GM21367 (cell line): ENCODE measurements around the gene BPGM.
"Not testable (repeated sequence)": the region's sequence is repeated elsewhere in the genome, so short reads cannot be mapped to it uniquely, and the experiment has no call there.

Source experiments
- ATAC-seq: cut with Tn5 transposase; IDR thresholded peaks from one replicate; pipeline ENCODE4 v1.9.1; 2021; ENCODE audit not compliant: unreplicated experiment

The BPGM gene

DNA sequence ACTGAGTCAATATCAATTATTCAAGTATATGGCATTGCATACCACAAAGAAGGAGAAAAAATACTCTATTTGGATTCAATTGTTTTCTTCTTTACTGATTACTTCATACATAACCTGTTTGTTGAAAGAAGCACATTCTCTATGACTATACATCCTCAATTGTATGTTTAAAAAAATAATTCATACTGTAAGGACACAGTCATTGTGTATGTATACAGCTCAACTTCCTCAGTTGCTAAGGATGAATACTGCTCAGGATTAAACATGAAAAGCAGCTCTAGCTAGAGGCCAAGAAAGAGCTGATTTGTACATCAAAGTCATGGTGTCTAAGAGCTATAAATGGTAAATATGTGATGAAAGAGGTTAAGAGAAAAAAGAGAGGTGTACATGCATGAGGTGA, 15.8 kb upstream of the BPGM start:
- ATAC-seq: no peak

DNA sequence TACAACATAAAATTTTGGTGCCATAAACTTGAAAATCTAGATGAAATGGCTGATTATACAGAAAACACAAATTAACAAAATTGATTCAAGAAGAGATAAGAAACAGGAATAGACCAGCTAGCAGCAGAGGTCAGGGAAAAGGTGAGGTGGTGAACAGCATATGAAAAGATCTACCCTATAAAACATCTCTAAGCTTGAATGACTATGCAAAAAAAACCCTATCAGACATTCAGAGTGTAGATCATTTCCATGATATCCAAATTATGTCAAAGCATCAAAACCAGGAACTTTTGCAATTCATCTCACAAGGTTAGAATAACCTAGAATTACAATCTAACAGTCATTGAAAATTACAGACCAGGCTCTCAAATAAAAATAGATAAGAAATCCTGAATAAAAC, 14.6 kb upstream of the BPGM start:
- no peak for ATAC-seq

DNA sequence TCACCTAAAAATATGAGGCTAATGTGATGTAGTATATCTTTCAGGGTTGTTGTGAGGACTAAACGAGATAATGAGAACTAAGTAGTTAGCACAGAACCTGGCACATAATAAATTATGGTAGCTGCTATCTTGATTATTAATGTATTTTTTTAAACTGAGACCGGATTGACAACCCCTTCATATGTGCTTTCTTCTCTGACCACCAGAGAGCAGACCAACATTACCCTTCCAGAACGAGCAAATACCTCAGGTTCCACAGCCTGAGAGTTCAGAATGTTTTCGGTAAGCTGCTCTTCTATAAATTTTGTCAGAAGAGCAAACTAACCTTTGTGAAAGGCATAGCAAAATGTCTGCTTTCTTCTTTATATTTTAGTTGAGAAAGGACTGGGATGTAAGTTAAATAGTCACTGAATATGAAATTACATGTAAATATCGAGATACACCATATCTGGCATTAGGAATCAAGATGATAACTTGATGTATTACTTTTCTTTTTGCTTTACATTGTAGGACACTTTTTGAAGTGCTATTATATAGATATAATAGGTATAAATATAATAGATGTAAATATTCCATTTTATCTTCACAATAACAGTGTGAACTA, 13.6 kb upstream of the BPGM start:
- ATAC-seq: no peak

DNA sequence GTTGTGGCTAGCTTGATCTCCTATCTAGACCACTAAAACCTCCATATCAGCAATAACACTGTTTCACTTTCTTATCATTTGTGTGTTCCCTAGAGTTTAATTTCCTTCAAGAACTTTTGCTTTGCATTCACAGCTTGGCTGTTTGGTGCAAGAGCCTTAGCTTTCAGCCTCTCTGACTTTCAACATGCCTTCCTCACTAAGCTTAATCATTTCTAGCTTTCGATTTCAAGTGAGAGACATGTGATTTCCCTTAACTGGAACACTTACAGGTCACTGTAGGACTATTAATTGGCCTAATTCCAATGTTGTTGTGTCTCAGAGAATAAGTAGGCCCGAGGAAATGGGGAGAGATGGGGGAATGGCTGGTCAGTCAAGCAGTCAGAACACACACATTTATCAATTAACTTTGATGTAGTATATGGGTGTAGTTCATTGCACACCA, 10.6 kb upstream of the BPGM start:
- ATAC-seq: peak; percentile 77

DNA sequence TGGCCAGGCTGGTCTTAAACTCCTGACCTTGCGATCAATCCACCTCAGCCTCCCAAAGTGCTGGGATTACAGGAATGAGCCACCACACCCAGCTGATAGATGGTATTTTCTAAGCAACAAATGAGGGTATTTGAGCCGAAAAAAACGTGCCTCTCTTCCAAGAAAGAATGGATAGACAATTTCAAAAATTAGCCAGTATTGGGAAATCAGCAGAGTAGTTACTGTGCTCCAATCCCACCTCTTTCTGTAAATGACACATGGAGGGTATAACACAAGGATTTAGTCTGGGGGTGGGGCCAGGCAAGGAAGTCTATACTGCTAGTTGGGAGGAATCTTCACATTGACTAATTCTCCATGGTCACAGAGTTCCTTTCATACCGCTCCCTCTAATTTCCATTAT, 9.2 kb upstream of the BPGM start:
- ATAC-seq: no peak

DNA sequence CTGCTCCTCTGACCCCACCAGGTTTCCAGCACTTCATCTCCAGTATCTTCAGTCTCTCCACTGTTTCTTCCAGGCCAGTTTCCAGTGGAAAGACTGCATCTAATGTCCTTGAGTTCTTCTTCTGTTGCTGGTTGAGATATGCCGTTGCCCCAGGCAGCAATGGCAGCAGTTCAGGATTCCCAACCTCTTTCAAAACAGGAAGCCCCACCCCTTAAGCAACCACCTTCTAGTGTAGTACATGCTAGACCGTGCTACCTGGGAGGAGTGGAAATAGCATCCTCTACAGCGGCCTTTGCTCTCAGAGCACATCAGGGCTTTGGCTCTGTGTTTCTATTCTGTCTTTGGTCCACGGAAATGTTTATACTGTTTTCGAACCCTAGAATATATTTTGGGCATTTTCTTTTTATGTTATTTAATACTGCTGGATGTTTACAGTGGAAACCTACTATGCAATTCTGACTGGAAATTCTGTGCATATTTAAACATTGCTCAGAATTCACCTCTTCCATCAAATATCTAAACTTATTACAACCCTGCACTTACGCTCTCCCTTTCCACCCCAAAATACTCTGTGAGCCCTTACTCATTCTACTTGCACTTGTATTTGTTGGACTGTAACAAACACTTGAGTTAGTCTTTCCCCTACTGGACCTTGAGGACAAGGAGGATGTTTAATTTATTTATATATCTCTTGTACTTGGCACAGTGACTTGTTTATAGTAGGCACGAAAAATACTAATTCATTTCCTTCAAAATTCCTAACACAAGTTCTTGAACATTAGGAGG, 8.5 kb upstream of the BPGM start:
- no peak for ATAC-seq

DNA sequence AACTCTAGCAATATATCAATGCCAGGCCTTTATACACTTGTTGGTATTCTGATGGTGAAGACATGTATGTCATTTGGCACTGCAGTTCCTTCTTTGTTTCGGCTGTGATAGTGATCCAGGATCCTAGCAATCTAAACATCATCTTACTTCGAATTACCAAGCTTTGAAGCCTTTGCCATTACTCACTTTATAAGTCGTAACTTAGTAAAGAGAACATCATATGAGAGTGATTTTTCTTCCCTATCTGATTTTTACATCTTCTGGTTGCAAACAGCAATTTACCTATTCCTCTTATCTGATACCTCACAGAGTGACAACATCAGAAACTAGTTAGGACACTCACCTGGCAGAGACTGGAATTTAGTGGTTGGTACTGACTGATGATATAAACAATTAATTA, 7.6 kb upstream of the BPGM start:
- ATAC-seq: no peak

DNA sequence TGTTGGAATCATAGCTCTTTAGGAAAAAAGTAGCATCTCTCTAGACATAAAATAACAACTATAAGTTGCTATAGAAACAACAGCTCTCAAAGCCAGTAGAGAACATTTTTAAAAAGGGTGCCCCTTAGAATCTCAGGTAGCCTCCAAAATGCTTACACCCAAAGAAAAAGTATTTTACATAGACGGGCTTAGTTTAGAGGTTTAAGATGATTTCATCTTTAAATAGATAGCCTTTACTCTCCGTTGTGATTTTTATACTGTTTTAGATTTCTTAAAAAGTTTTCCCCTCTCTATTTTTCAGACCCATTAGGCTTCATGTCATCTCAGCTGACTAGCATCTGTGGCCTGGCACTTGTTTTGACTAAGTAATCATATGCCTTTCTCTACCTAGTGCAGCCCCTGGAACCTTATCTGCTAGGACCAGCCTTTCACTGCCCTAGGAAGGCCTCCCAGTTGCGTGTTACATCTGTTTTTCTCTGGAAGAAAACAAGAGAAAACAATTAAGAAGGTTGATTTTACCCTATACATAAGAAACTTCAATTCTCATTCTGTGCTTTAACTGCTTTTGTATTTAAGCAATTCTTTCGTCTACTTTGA, 6.9 kb upstream of the BPGM start:
- no peak for ATAC-seq

DNA sequence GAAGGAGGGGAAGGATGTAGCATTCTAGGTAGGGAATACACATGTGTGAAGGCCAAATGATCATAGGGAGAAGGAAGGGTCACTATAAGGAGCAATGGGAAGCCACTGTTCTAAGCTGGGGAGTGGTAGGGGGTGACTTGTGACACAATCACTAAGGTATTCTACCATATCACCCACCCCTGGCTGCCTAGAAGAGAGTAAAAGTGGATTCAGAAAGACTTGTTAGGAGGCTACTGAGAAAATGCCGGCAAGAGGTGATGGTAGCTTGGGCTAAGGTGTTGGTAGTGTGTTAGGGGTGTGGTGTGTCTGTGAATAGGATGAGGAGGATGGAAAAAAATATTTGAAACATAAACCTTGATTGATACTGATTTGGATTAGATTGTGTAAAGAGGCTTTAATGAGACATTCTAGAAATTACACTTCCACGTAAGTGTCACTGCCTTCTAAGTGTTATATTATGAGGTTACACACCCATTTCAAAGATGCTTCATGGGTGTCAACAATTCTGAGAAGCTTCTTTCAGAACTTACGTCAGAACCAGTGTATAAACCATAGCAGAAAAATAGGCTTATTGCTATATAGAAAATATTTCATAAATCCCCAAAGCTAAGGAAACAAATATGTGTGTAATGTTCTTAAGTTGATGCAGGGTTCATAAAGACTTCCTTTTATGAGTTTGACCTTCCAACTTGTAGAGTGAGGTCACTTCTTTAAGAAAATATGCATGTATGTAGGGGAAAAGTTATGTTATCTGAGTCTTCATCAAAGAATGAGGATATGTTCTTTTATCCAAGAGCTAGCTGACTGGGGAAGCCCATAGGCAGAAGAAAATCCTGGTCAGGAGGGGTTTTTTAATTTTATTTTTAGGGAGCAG, 5.6 kb upstream of the BPGM start:
- no peak for ATAC-seq

DNA sequence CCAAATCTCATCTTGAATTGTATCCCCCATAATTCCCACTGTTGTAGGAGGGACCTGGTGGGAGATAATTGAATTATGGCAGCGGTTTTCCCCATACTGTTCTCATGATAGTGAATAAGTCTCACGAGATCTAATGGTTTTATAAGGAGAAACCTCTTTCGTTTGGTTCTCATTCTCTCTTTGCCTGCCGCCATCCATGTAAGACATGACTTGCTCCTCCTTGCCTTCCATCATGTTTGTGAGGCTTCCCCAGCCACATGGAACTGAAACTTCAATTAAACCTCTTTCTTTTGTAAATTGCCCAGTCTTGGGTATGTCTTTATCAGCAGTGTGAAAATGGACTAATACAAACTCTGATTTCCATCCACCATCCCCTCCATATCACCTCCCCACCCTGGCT, 4.7 kb upstream of the BPGM start:
- ATAC-seq: not testable (repeated sequence)

DNA sequence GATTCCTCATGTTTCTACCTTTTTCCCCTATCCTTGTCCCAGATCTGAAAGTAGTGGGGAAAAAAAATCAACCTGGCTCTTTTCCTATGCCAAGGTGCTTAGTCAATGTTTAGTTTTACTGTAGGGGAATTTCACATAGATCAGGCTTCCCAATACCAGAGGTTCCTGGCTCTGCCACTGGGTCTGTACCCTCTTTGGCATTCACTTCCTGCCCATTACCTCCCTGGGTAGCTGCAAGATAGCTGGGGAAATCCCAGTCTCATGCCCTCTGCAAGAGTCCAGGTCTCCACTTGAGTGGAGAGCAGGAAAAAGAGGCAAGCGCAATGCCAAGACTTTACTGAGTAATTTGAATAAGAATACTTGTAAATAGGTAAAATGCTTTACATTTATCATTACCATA, 3.5 kb upstream of the BPGM start:
- ATAC-seq: no peak

DNA sequence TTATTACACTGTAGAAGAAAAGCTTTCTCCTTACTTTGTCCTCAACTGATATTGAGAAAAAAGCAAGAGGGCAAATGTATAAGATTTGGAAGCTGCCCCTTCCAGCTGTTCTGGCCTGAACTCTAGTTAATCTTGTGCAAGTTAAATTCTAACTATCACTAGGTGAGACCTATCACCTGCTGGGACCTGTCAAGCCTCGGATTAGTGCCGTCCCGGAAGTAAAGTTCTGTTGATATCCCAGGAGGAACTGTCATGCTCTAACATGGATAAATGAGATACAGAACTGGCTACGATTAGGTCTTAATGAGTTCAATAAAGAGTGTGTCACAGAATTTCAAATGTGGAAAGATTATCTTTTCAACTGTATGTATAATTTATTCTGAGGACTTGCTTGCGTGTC, 1.2 kb upstream of the BPGM start:
- ATAC-seq: no peak

DNA sequence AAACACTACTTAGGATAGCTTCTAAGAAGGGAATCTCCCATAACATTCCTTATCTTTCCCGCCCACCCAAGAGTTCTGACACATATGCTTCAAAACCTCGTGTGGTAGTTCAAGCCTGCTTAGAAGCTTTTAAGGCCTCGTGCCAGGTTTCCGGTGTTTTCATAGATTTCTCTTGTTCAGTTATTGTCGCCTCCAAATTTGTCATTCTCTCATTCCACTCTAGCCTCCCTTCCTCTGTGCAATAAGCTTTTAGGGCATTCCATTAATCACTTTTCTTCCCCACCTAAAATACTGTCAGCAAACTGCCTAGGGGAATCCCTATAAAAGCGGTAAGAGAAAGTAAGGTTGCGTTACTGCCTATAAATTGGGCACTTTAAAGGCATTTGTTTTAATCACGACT, 718 bp upstream of the BPGM start:
- ATAC-seq: no peak

DNA sequence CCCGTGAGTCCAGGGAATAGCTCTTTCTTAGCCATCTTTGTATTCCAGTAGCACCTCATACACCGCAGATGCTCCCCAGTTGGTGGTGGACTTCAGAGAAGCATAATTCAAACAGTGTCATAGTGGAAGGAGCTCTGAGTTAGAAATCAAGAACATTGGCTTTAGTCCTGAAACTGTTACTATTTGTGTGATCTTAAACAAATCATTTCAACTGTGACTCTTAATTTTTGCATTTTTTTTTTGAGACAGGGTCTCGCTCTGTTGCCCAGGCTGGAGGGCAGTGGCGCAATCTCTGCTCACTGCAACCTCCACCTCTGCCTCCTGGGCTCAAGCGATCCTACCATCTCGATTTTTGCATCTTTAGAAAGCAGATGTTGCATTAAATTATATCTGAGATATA, 1.8 kb downstream of the BPGM start:
- ATAC-seq: no peak

DNA sequence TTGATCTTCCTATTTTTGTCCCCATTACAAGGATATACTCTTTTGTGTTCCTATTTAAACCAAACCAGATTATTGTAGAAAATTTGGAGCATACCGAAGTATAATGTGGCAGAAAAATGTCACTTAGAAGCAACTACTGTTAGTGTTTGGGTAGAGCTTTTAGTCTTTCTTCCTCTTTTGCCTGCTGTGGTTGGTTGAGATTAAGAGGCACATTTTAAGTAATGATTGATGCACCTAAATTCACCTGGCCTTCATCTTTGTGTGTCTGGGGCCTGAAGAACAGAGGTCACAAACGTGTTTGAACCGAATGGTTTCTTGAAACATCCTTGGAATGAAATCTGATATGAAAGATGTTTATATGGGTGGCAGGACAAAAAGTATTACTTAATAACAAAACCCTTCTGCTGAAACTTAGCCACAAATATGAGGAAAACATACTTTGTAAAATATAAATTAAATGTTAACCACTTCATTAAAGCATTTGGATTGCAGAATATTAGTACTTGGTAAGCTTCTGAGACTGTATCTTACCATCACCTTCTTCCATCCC, 2.6 kb downstream of the BPGM start:
- ATAC-seq: no peak

DNA sequence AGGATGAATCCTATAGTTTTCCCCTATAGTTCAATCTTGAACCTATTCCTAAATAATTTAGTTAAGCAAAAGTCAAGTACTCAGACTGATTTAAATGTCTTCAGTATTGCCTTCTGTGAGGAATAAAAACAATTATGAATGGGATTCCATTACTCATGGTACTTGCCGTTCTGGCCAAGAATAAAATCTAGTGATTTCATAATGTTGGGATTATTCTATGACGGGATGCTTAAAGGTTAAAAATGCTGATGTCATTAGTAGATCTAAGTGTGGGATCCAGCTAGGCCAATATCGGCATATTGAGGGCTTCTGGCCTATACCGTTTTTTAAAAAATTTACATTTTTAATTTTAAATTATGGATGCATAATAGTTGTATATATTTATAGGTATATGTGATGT, 5.3 kb downstream of the BPGM start:
- ATAC-seq: no peak

DNA sequence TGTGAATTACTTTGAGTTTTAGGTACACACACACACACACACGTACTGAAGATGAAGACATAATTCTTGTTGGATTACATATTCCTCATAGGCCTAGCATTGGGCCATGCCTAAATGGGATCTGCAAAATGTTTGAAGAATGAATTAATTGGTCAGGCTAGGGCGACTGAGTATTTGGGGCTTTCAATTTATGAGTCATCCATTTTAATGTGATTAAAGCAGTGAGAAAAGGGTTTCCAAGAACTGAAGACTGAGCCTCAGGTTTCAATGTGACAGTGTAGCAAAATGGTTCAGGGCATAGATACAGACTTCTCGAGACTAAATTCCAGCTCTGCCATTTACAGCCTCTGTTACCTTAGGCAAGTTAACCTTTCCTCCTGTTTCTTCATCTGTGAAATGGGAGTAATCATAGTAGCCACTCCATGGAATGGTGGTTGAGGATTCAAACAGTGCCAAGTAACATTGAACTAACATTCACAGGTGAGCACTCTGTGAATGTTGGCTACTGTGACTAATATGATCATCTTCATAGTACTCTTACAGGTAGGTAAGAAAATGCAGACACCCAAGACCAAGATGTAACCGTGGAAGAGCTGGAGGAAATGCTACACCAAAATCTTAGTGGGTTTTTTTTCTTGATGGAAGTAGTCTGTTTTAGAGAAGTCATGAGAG, 7.6 kb downstream of the BPGM start:
- ATAC-seq: no peak

DNA sequence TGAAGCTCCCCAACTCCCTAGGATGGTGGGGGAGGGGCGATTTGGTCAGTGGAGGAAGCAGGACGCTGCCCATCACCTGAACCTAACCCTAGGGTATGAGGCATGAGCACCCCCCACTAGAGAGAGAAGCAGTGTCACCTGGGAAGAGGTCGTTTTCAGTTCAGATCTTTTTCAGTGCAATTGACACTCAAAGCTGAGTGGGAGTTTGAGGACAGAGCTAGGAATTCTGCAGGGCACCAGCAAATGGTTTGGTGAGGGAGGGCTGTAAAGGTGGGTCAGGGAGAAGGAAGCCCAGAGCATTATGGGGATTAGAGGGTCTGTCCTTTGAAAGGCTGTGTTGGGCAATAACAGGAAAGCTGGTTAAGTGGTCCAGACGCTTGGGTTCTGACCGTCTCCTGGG, 10.9 kb downstream of the BPGM start:
- no peak for ATAC-seq

DNA sequence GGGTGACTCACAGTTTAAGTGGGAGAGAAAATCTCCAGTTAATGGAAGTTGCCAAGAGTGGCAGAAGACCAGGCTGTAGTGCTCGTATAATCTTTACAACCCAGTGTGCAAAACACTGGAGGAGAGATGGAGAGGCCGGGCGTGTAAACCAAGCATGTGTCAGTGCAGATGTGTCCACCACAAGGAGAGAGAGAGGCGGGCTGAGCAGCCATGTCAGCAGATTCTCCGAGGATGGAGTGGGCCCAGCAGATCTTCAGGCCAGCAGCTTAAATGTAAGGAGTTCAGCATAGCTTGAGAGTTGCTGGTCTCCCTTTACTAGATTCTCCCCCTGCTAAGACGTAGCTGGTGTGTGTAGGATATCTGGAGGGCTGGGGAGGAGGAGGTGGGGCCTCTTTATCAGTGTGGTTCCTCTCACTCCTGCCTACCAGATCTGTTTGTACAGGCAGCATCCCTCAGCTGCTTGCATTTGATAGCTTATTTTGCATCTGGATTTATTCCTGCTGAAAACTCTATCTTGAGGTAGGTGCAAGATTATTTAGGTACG, 13.7 kb downstream of the BPGM start:
- ATAC-seq: no peak

DNA sequence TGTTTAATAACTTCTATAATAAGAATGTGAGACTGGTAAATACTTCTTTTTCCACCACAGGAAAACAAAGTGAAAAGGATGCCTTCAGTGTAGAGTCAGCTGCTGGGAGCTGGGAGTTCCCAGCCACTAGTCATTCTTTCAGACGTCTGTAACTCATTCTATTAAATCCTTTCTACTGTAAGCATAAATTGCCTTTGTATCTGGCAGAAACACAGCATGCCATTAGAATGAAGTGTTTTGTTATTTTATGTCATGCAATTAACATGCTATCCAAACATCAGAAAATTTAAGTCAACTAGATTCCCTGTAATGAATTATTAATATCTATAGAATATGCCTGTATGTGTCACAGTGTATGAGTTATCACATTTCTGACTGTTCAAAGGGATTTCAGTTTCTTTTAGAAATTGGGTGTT, 14.3 kb downstream of the BPGM start:
- no peak for ATAC-seq
